HUES64 (cell line): ENCODE data around the gene CFL2.

ENCODE experiments used
- H3K27ac ChIP-seq: 2 replicates; pipeline ENCODE4 v1.7.0; 2013; ENCODE audit warnings: low read depth, low read length, inconsistent platforms
- H3K27me3 ChIP-seq: 2 replicates; pipeline ENCODE4 v1.6.1; 2013; ENCODE audit warnings: mild to moderate bottlenecking, low read length; ENCODE audit not compliant: insufficient read depth
- H3K36me3 ChIP-seq: 2 replicates; pipeline ENCODE4 v1.6.1; 2013; ENCODE audit warnings: mild to moderate bottlenecking, low read length; ENCODE audit not compliant: insufficient read depth
- H3K4me1 ChIP-seq: 2 replicates; pipeline ENCODE4 v1.6.1; 2013; ENCODE audit warnings: mild to moderate bottlenecking, low read length, moderate library complexity; ENCODE audit not compliant: insufficient read depth
- H3K4me3 ChIP-seq: 2 replicates; pipeline ENCODE4 v1.5.1; 2013; ENCODE audit warnings: mild to moderate bottlenecking, low read length, moderate library complexity
- H3K9ac ChIP-seq: 2 replicates; pipeline ENCODE4 v1.6.1; 2013; ENCODE audit warnings: mild to moderate bottlenecking, low read depth, low read length
- H3K9me3 ChIP-seq: 2 replicates; pipeline ENCODE4 v1.6.1; 2013; ENCODE audit warnings: low read depth, low read length; ENCODE audit not compliant: insufficient read depth
- WGBS: fragments of 150-250, 120-280 bp; methylation state at CpG from one replicate; pipeline ENCODE4 v1.1.7; 2013; ENCODE audit warnings: missing lambda C conversion rate; 5-methylcytosine and 5-hydroxymethylcytosine counted together

CFL2 gene

GRCh38 chr14:34732802-34733201 lies 18.4 kb upstream of the CFL2 start:
- Histone ChIP-seq H3K9me3 (no peaks in the 10 kb centered on the region), H3K27ac (no peak overlapping the region), H3K36me3 (no peaks in the 10 kb centered on the region), H3K4me1 (0 out of 2 replicates have a peak, but pooled peaks cover 5% of the 10 kb centered on the region), H3K27me3 (no peaks in the 10 kb centered on the region), H3K9ac (no peak overlapping the region), H3K4me3 (no peak overlapping the region)
- 90% methylated on average over 4 of the region's 4 CpGs for WGBS

GRCh38 chr14:34723867-34724266 lies 9.5 kb upstream of the CFL2 start:
- Histone ChIP-seq H3K4me1 (no peaks in the 10 kb centered on the region), H3K4me3 (no peak overlapping the region), H3K36me3 (no peaks in the 10 kb centered on the region), H3K27me3 (no peaks in the 10 kb centered on the region), H3K9me3 (no peaks in the 10 kb centered on the region), H3K9ac (no peak overlapping the region), H3K27ac (no peak overlapping the region)
- WGBS, result 95% methylated on average over 3 of the region's 3 CpGs

GRCh38 chr14:34722723-34723545 lies 8.5 kb upstream of the CFL2 start:
- Histone ChIP-seq H3K9ac (no peak overlapping the region), H3K27ac (no peak overlapping the region), H3K27me3 (no peaks in the 10 kb centered on the region), H3K4me1 (no peaks in the 10 kb centered on the region), H3K4me3 (no peak overlapping the region), H3K9me3 (no peaks in the 10 kb centered on the region), H3K36me3 (no peaks in the 10 kb centered on the region)
- 17% methylated on average over 10 of the region's 10 CpGs for WGBS

- no peak overlapping the region for H3K27ac ChIP-seq
- H3K4me3 ChIP-seq, result no peak overlapping the region
- no peaks in the 10 kb centered on the region for H3K4me1 ChIP-seq
- no peaks in the 10 kb centered on the region for H3K36me3 ChIP-seq
- WGBS, result 87% methylated on average over 2 of the region's 2 CpGs
- H3K27me3 ChIP-seq, result no peaks in the 10 kb centered on the region
- H3K9me3 ChIP-seq, result no peaks in the 10 kb centered on the region
- H3K9ac ChIP-seq, result no peak overlapping the region
These were observed 6.7 kb upstream of the CFL2 start for GRCh38 chr14:34721129-34721528.

- WGBS, result 86% methylated on average over 1 of the region's 4 CpGs
- Histone ChIP-seq H3K9me3 (no peaks in the 10 kb centered on the region), H3K27me3 (peaks cover 13% of the 10 kb centered on the region; the same call in 1 of the 2 replicates), H3K9ac (no peak overlapping the region), H3K27ac (no peak overlapping the region), H3K4me3 (no peak overlapping the region), H3K4me1 (no peaks in the 10 kb centered on the region), H3K36me3 (no peaks in the 10 kb centered on the region)
These were observed 4.4 kb upstream of the CFL2 start for GRCh38 chr14:34718750-34719304.

- H3K27ac ChIP-seq, result no peak overlapping the region
- H3K9ac ChIP-seq, result peak overlapping the region; percentile 87; the same call in 1 of the 2 replicates
- H3K27me3 ChIP-seq, result peaks cover 13% of the 10 kb centered on the region; the same call in 1 of the 2 replicates
- H3K36me3 ChIP-seq, result peaks cover 22% of the 10 kb centered on the region
- 89% methylated on average over 6 of the region's 8 CpGs for WGBS
- H3K4me1 ChIP-seq, result peaks cover 8% of the 10 kb centered on the region; the same call in 1 of the 2 replicates
- H3K4me3 ChIP-seq, result peak overlapping the region; percentile 90
- H3K9me3 ChIP-seq, result no peaks in the 10 kb centered on the region
These were observed 902 bp upstream of the CFL2 start for GRCh38 chr14:34715127-34715863.

GRCh38 chr14:34713681-34714319 lies 593 bp downstream of the CFL2 start:
- Histone ChIP-seq H3K4me1 (peaks cover 8% of the 10 kb centered on the region; the same call in 1 of the 2 replicates), H3K27ac (peak overlapping the region; percentile 93), H3K36me3 (peaks cover 22% of the 10 kb centered on the region), H3K9ac (peak overlapping the region; percentile 87), H3K9me3 (no peaks in the 10 kb centered on the region), H3K27me3 (peaks cover 13% of the 10 kb centered on the region; the same call in 1 of the 2 replicates), H3K4me3 (peak overlapping the region; percentile 90)
- 3% methylated on average over 33 of the region's 33 CpGs for WGBS

- no peaks in the 10 kb centered on the region for H3K9me3 ChIP-seq
- peaks cover 22% of the 10 kb centered on the region for H3K36me3 ChIP-seq
- peaks cover 8% of the 10 kb centered on the region; the same call in 1 of the 2 replicates for H3K4me1 ChIP-seq
- peak overlapping the region; percentile 90 for H3K4me3 ChIP-seq
- peak overlapping the region; percentile 87; the same call in 1 of the 2 replicates for H3K9ac ChIP-seq
- no peak overlapping the region for H3K27ac ChIP-seq
- H3K27me3 ChIP-seq, result peaks cover 13% of the 10 kb centered on the region; the same call in 1 of the 2 replicates
- WGBS, result 79% methylated on average over 6 of the region's 6 CpGs
These were observed 1.2 kb downstream of the CFL2 start for GRCh38 chr14:34713122-34713680.

- Histone ChIP-seq H3K9me3 (no peaks in the 10 kb centered on the region), H3K4me3 (no peak overlapping the region), H3K9ac (no peak overlapping the region), H3K36me3 (peaks cover 22% of the 10 kb centered on the region), H3K27me3 (peaks cover 13% of the 10 kb centered on the region; the same call in 1 of the 2 replicates), H3K4me1 (peaks cover 8% of the 10 kb centered on the region; the same call in 1 of the 2 replicates), H3K27ac (no peak overlapping the region)
- 95% methylated on average over 4 of the region's 4 CpGs for WGBS
These were observed 2.3 kb downstream of the CFL2 start for GRCh38 chr14:34711796-34712712.

- H3K4me1 ChIP-seq, result peaks cover 8% of the 10 kb centered on the region; the same call in 1 of the 2 replicates
These were observed 3.2 kb downstream of the CFL2 start for GRCh38 chr14:34711169-34711568.

More at GRCh38 chr14:34711169-34711568, 3.2 kb downstream of the CFL2 start:
- H3K36me3 ChIP-seq, result peaks cover 22% of the 10 kb centered on the region
- no peak overlapping the region for H3K27ac ChIP-seq
- WGBS, result 96% methylated on average over 3 of the region's 3 CpGs
- H3K9me3 ChIP-seq, result no peaks in the 10 kb centered on the region
- H3K27me3 ChIP-seq, result peaks cover 13% of the 10 kb centered on the region; the same call in 1 of the 2 replicates
- no peak overlapping the region for H3K4me3 ChIP-seq
- no peak overlapping the region for H3K9ac ChIP-seq
